GM12878 (cell line): ENCODE results near the gene RYK. TPM values are rescaled to one million over a fixed set of nuclear protein-coding genes. Genes with fewer than 3 reads are reported as not detected.

Experiments
- BRCA1 ChIP-seq: IDR thresholded peaks from 2 replicates; pipeline ENCODE4 v1.6.1; 2011; ENCODE audit warnings: low read depth, low read length, improper control_type of control experiment
- CBX3 ChIP-seq: fragments of 200-600 bp; sonication (generic); IDR thresholded peaks from 2 replicates; pipeline ENCODE4 v1.6.1; 2016; ENCODE audit warnings: low read depth, borderline replicate concordance
- CHD2 ChIP-seq: IDR thresholded peaks from 2 replicates; pipeline ENCODE4 v1.6.1; 2011; ENCODE audit warnings: low read depth, low read length, improper control_type of control experiment, borderline replicate concordance
- EGR1 ChIP-seq, 2 experiments: IDR thresholded peaks; 1 replicate in 1 of 2; 2 replicates in 1 of 2; pipeline ENCODE4 v1.6.1; 2011 to 2012; ENCODE audit warnings: low read depth in 2 of 2, low read length in 2 of 2, borderline replicate concordance in 1 of 2, mild to moderate bottlenecking in 1 of 2, moderate library complexity in 1 of 2
- IKZF1 ChIP-seq: fragments of 450-650 bp; conservative IDR thresholded peaks from 2 replicates; pipeline ENCODE4 v1.6.1; 2017; ENCODE audit warnings: antibody characterized with exemption, mild to moderate bottlenecking
- KLF5 ChIP-seq: fragments of 450-650 bp; IDR thresholded peaks from 2 replicates; pipeline ENCODE4 v1.6.1; 2014; ENCODE audit warnings: mild to moderate bottlenecking; ENCODE audit not compliant: partially characterized antibody
- MEF2B ChIP-seq: fragments of 450-650 bp; IDR thresholded peaks from 2 replicates; pipeline ENCODE4 v1.6.1; 2018; ENCODE audit warnings: mild to moderate bottlenecking, moderate library complexity; ENCODE audit not compliant: partially characterized antibody, poor library complexity, severe bottlenecking
- NR2F1 ChIP-seq: fragments of 450-650 bp; conservative IDR thresholded peaks from 2 replicates; pipeline ENCODE4 v1.6.1; 2017; ENCODE audit warnings: mild to moderate bottlenecking
- SMAD1 ChIP-seq: fragments of 450-650 bp; IDR thresholded peaks from 2 replicates; pipeline ENCODE4 v1.6.1; 2018; ENCODE audit warnings: mild to moderate bottlenecking, low read depth; ENCODE audit not compliant: partially characterized antibody
- TCF3 ChIP-seq: IDR thresholded peaks from 2 replicates; pipeline ENCODE4 v1.6.1; 2012; ENCODE audit warnings: low read depth, mild to moderate bottlenecking, low read length, borderline replicate concordance; ENCODE audit not compliant: insufficient read depth
- YY1 ChIP-seq: IDR thresholded peaks from 2 replicates; pipeline ENCODE4 v1.6.1; 2011; ENCODE audit warnings: low read depth, mild to moderate bottlenecking, low read length
- polyA plus RNA-seq, 11 experiments: library from polyadenylated mRNA; depleted of rRNA in 4 of 11; unstranded in 6 of 11; stranded (reverse) in 5 of 11; fragments of >200 nt; fragmentation: Nextera tagmentation in 4 of 11; fragmentation: Illumina TruSeq in 1 of 11; extraction: Ambion mirVana in 4 of 11; extraction: Trizol in 1 of 11; gene quantifications; 1 replicate in 1 of 11; 2 replicates in 10 of 11; pipeline versions ENCODE4 v1.2.1 to v1.2.3, GENCODE V29; 2011 to 2016; ENCODE audit warnings: inconsistent platforms in 2 of 11, missing spikeins in 2 of 11, low read depth in 1 of 11
- total RNA-seq, 4 experiments: library from RNA; depleted of rRNA in 3 of 4; stranded (reverse); fragments of >200 nt in 3 of 4; fragmentation: Illumina TruSeq in 1 of 4; extraction: Trizol in 1 of 4; gene quantifications; 2 replicates each; pipeline versions ENCODE4 v1.2.1 to v1.2.3, GENCODE V29; 2013 to 2021
- TF ChIP-seq, protein P1 (sequence below): IDR thresholded peaks from 2 replicates; pipeline ENCODE4 v1.6.1; 2011; ENCODE audit warnings: borderline replicate concordance, low read depth, mild to moderate bottlenecking, moderate library complexity, mixed read lengths, low read length; ENCODE audit not compliant: insufficient read depth; ENCODE audit errors: extremely low read length
- TF ChIP-seq, protein P2 (sequence below): fragments of 150-350 bp; IDR thresholded peaks from 2 replicates; pipeline ENCODE4 v1.6.1; 2016; ENCODE audit warnings: low read depth, low read length
- TF ChIP-seq, protein P3 (sequence below): fragments of 450-650 bp; IDR thresholded peaks from 2 replicates; pipeline ENCODE4 v1.6.1; 2014; ENCODE audit warnings: mild to moderate bottlenecking

RYK gene
- total and polyA plus RNA-seq, 10 of the 15 experiments (the other 5 are each of a cell fraction or from before 2014, with no cell fraction given), result 2.0 to 25.1 (median 11.1) TPM

DNA sequence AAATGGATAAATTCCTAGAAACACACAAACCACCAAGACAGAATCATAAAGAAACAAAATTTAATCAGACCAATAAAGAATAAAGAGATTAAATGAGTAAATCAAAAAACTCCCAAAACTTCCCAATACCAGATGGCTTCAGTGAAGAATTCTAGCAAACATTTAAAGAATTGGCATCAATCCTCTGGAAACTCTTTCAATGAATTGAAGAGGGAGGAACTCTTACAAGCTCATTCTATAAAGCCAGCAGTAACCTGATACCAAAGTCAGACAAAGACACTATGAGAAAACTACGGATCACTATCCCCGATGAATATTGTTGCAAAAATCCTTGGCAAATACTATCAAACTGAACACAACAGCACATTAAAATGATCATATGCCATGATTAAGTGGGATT lies 139.0 kb downstream of the RYK start (continued):
- TF ChIP-seq BRCA1 (no peak), CBX3 (no peak), NR2F1 (no peak), CHD2 (no peak), SMAD1 (no peak), IKZF1 (no peak), MEF2B (no peak), EGR1 (IDR thresholded peaks at IDR 0.05; ENCODE audit: borderline replicate concordance in 1 of 2, low read depth in 2 of 2, low read length in 2 of 2) (no peak), KLF5 (no peak), YY1 (no peak), TCF3 (no peak)
- TF ChIP-seq, protein P1, sequence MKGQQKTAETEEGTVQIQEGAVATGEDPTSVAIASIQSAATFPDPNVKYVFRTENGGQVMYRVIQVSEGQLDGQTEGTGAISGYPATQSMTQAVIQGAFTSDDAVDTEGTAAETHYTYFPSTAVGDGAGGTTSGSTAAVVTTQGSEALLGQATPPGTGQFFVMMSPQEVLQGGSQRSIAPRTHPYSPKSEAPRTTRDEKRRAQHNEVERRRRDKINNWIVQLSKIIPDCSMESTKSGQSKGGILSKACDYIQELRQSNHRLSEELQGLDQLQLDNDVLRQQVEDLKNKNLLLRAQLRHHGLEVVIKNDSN, result no peak
- TF ChIP-seq, protein P2, sequence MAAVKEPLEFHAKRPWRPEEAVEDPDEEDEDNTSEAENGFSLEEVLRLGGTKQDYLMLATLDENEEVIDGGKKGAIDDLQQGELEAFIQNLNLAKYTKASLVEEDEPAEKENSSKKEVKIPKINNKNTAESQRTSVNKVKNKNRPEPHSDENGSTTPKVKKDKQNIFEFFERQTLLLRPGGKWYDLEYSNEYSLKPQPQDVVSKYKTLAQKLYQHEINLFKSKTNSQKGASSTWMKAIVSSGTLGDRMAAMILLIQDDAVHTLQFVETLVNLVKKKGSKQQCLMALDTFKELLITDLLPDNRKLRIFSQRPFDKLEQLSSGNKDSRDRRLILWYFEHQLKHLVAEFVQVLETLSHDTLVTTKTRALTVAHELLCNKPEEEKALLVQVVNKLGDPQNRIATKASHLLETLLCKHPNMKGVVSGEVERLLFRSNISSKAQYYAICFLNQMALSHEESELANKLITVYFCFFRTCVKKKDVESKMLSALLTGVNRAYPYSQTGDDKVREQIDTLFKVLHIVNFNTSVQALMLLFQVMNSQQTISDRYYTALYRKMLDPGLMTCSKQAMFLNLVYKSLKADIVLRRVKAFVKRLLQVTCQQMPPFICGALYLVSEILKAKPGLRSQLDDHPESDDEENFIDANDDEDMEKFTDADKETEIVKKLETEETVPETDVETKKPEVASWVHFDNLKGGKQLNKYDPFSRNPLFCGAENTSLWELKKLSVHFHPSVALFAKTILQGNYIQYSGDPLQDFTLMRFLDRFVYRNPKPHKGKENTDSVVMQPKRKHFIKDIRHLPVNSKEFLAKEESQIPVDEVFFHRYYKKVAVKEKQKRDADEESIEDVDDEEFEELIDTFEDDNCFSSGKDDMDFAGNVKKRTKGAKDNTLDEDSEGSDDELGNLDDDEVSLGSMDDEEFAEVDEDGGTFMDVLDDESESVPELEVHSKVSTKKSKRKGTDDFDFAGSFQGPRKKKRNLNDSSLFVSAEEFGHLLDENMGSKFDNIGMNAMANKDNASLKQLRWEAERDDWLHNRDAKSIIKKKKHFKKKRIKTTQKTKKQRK, result no peak
- TF ChIP-seq, protein P3, sequence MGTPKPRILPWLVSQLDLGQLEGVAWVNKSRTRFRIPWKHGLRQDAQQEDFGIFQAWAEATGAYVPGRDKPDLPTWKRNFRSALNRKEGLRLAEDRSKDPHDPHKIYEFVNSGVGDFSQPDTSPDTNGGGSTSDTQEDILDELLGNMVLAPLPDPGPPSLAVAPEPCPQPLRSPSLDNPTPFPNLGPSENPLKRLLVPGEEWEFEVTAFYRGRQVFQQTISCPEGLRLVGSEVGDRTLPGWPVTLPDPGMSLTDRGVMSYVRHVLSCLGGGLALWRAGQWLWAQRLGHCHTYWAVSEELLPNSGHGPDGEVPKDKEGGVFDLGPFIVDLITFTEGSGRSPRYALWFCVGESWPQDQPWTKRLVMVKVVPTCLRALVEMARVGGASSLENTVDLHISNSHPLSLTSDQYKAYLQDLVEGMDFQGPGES, result no peak
